ENCODE measurements around the gene FOLR2. TPM values are rescaled to one million over a fixed set of nuclear protein-coding genes. Genes with fewer than 3 reads are reported as not detected.

Gene FOLR2
- total RNA-seq, 4 donors from 2014 or later = 0.51 to 52.1 (median 19.9) TPM

DNA sequence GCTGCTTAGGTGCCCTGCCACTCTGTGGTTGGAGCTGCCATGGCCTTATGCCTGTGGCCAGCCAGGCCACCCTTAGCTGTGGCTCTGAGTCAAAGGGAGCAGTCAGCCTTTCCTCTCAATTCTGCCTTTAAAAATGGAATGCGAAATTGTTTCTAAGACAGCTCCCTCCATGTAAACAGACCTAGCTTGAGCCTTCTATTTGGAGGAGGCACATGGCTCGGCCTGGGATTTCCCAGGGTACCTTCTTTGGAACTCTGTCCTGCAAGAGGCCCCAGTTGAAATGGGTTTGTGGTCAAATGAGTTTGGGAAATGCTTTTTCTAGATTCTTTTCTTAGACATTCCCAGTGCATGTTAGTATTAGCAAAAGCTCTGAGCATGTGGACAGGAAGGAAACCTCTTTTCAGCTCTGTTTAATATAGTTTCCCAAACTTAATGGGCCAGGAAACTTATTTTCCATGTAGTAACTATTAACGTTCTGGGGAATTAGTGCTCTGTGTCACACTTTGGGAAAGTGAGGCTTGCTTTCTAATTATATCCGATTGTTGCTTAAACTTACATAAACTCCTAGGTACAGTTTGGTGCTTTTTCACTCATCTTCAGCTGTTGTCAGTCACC, 19.6 kb downstream of the FOLR2 start:
- no peak for DNase-seq
- Histone ChIP-seq H3K36me3 (no peaks in the 10 kb centered on the region), H3K9me3 (no peaks in the 10 kb centered on the region), H3K4me3 (no peak overlapping the region), H3K27ac (no peak overlapping the region), H3K4me1 (peaks cover 0 to 14% of the 10 kb centered on the region in 2 donors), H3K27me3 (peaks cover 0 to 5% of the 10 kb centered on the region in 2 donors)
- intact Hi-C loops (cut with DNase I; ENCODE audit: low total_unique reads) = no loop called here
- TF ChIP-seq, protein P1, sequence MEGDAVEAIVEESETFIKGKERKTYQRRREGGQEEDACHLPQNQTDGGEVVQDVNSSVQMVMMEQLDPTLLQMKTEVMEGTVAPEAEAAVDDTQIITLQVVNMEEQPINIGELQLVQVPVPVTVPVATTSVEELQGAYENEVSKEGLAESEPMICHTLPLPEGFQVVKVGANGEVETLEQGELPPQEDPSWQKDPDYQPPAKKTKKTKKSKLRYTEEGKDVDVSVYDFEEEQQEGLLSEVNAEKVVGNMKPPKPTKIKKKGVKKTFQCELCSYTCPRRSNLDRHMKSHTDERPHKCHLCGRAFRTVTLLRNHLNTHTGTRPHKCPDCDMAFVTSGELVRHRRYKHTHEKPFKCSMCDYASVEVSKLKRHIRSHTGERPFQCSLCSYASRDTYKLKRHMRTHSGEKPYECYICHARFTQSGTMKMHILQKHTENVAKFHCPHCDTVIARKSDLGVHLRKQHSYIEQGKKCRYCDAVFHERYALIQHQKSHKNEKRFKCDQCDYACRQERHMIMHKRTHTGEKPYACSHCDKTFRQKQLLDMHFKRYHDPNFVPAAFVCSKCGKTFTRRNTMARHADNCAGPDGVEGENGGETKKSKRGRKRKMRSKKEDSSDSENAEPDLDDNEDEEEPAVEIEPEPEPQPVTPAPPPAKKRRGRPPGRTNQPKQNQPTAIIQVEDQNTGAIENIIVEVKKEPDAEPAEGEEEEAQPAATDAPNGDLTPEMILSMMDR (IDR thresholded peaks at IDR 0.05) = no peak
- TF ChIP-seq POLR2A (IDR thresholded peaks at IDR 0.05) = no peak

DNA sequence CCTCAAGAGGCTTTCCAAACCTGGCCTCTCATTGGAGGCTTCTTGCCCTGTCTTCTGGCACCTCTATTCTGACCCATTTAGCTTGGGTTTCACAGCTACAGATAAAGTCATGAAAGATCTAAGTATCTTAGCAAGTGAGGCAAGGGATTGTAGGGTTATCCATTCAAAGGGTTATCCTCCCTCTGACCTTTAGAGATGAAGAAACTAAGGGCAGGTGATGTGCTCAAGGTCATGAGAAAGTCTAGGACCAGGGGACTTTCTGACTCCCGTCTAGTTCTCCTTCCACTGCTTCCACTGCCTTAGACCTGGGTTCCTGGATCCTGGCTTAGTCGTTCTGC, 20.1 kb downstream of the FOLR2 start:
- H3K4me1 ChIP-seq = peaks cover 0 to 14% of the 10 kb centered on the region in 2 donors
- peaks cover 0 to 10% of the 10 kb centered on the region in 2 donors for H3K27me3 ChIP-seq
- H3K4me3 ChIP-seq = no peak overlapping the region
- intact Hi-C loops (cut with DNase I; ENCODE audit: low total_unique reads) = no loop called here
- no peaks in the 10 kb centered on the region for H3K9me3 ChIP-seq
- no peak for DNase-seq
- H3K36me3 ChIP-seq = no peaks in the 10 kb centered on the region
- TF ChIP-seq POLR2A (IDR thresholded peaks at IDR 0.05) = no peak
- TF ChIP-seq, protein P1 (IDR thresholded peaks at IDR 0.05) = no peak
- H3K27ac ChIP-seq = no peak overlapping the region

DNA sequence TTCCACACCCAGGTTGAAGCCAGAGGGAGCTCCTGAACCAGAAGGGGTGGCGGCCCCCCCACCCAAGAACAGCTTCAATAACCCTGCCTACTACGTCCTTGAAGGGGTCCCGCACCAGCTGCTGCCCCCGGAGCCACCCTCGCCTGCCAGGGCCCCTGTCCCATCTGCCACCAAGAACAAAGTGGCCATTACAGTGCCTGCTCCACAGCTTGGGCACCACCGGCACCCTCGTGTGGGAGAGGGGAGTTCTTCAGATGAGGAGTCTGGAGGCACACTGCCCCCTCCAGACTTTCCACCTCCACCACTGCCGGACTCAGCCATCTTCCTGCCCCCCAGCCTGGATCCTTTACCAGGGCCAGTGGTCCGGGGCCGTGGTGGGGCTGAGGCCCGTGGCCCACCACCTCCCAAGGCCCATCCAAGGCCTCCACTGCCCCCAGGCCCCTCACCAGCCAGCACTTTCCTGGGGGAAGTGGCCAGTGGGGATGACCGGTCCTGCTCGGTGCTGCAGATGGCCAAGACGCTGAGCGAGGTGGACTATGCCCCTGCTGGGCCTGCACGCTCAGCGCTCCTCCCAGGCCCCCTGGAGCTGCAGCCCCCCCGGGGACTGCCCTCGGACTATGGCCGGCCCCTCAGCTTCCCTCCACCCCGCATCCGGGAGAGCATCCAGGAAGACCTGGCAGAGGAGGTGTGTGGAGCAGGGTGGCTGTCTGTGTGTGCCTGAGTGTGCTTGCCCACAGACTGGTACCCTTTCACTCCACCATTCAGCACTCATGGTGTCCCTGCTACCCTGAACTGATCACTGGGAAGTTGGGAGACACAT, 20.7 kb downstream of the FOLR2 start:
- Histone ChIP-seq H3K4me1 (peaks cover 0 to 14% of the 10 kb centered on the region in 2 donors), H3K27ac (no peak overlapping the region)
- no peak for DNase-seq

DNA sequence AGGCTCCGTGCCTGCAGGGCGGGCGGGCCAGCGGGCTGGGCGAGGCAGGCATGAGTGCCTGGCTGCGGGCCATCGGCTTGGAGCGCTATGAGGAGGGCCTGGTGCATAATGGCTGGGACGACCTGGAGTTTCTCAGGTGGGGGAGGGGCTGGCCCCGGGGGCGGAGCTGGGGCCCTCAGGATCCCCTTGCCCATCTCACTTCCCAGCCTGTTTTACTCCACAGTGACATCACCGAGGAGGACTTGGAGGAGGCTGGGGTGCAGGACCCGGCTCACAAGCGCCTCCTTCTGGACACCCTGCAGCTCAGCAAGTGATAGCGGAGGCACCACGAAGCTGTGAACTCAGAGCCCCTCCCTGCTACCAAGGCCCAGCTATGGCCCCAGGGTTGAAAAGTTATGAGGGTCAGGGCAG, 21.5 kb downstream of the FOLR2 start:
- peaks cover 8 to 19% of the 10 kb centered on the region in 2 donors for H3K27me3 ChIP-seq
- no peak for TF ChIP-seq POLR2A (IDR thresholded peaks at IDR 0.05)
- TF ChIP-seq, protein P1 (IDR thresholded peaks at IDR 0.05) = peak; percentile 30 to 60 (median 41)
- H3K4me1 ChIP-seq = peaks cover 0 to 14% of the 10 kb centered on the region in 2 donors
- no peak overlapping the region for H3K27ac ChIP-seq
- no peak overlapping the region for H3K4me3 ChIP-seq
- no peaks in the 10 kb centered on the region for H3K36me3 ChIP-seq
- DNase-seq = peak in 1 of 2 donors; percentile 56
- H3K9me3 ChIP-seq = no peaks in the 10 kb centered on the region
- intact Hi-C loops (cut with DNase I; ENCODE audit: low total_unique reads) = no loop called here

More for the DNA sequence above, 20.7 kb downstream of the FOLR2 start:
- Histone ChIP-seq H3K36me3 (no peaks in the 10 kb centered on the region), H3K4me3 (no peak overlapping the region), H3K9me3 (no peaks in the 10 kb centered on the region), H3K27me3 (peaks cover 1 to 14% of the 10 kb centered on the region in 2 donors)
- intact Hi-C loops (cut with DNase I; ENCODE audit: low total_unique reads) = no loop called here
- TF ChIP-seq, protein P1 (IDR thresholded peaks at IDR 0.05) = no peak
- no peak for TF ChIP-seq POLR2A (IDR thresholded peaks at IDR 0.05)
